ENCODE data around the gene TRIM41.

DNA sequence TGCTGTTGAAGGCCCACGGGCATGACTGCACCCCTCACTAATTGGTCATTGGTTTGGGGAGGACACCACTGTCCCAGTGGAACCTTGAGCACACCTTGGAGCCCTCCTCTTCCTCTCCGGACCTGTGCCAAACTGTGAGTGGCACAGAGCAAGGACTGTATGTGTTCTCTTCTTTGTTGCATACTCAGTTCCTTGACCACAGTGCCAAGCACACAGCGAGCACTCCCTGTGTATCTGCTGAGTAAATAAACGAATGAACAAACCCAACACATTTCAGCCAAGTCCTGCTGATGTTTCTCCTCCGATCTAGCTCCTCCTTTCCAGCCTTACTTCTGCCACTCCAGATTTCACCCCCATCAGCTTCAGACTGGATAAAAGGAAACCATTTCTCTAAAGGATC lies 40.6 kb downstream of the TRIM41 start:
- TF ChIP-seq SIN3A (IDR thresholded peaks at IDR 0.05; ENCODE audit: borderline replicate concordance in 2 of 2, control insufficient read depth in 1 of 2, low read depth in 2 of 2, low read length in 2 of 2), result no peak
- TF ChIP-seq SP1 (CRISPR knock-in tag; IDR thresholded peaks at IDR 0.05), result no peak
- TF ChIP-seq, protein P1, sequence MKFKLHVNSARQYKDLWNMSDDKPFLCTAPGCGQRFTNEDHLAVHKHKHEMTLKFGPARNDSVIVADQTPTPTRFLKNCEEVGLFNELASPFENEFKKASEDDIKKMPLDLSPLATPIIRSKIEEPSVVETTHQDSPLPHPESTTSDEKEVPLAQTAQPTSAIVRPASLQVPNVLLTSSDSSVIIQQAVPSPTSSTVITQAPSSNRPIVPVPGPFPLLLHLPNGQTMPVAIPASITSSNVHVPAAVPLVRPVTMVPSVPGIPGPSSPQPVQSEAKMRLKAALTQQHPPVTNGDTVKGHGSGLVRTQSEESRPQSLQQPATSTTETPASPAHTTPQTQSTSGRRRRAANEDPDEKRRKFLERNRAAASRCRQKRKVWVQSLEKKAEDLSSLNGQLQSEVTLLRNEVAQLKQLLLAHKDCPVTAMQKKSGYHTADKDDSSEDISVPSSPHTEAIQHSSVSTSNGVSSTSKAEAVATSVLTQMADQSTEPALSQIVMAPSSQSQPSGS (CRISPR knock-in tag; IDR thresholded peaks at IDR 0.05), result no peak
- TF ChIP-seq, protein P2, sequence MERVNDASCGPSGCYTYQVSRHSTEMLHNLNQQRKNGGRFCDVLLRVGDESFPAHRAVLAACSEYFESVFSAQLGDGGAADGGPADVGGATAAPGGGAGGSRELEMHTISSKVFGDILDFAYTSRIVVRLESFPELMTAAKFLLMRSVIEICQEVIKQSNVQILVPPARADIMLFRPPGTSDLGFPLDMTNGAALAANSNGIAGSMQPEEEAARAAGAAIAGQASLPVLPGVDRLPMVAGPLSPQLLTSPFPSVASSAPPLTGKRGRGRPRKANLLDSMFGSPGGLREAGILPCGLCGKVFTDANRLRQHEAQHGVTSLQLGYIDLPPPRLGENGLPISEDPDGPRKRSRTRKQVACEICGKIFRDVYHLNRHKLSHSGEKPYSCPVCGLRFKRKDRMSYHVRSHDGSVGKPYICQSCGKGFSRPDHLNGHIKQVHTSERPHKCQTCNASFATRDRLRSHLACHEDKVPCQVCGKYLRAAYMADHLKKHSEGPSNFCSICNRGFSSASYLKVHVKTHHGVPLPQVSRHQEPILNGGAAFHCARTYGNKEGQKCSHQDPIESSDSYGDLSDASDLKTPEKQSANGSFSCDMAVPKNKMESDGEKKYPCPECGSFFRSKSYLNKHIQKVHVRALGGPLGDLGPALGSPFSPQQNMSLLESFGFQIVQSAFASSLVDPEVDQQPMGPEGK (CRISPR knock-in tag; IDR thresholded peaks at IDR 0.05; ENCODE audit: borderline replicate concordance), result no peak
- TF ChIP-seq, protein P3, sequence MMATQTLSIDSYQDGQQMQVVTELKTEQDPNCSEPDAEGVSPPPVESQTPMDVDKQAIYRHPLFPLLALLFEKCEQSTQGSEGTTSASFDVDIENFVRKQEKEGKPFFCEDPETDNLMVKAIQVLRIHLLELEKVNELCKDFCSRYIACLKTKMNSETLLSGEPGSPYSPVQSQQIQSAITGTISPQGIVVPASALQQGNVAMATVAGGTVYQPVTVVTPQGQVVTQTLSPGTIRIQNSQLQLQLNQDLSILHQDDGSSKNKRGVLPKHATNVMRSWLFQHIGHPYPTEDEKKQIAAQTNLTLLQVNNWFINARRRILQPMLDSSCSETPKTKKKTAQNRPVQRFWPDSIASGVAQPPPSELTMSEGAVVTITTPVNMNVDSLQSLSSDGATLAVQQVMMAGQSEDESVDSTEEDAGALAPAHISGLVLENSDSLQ (IDR thresholded peaks at IDR 0.05), result no peak
- TF ChIP-seq ZKSCAN1 (IDR thresholded peaks at IDR 0.05; ENCODE audit: low read depth, low read length), result no peak
- no peak for TF ChIP-seq CEBPB (tag; IDR thresholded peaks at IDR 0.05)
- no peak for TF ChIP-seq SUPT5H (IDR thresholded peaks at IDR 0.05)
- TF ChIP-seq IFI16 (CRISPR knock-in tag; IDR thresholded peaks at IDR 0.05), result no peak

Data from K562 (cell line).